ENCODE data around the gene PRR7. TPM values are rescaled to one million over a fixed set of nuclear protein-coding genes. Genes with fewer than 3 reads are reported as not detected.

PRR7 gene
- total RNA-seq, 1 experiment from 2014 or later, result 39.2 TPM

GRCh38 chr5:177434942-177435738, 11.5 kb upstream of the PRR7 start:
- H3K9me3 ChIP-seq (ENCODE audit: control insufficient read depth, insufficient read depth, low read depth, low read length), result no peaks in the 10 kb centered on the region
- DNase-seq (ENCODE audit: low read depth, low spot score), result no peak
- TF ChIP-seq SIN3A (IDR thresholded peaks at IDR 0.05; ENCODE audit: borderline replicate concordance, insufficient read depth, low read depth, low read length), result no peak
- TF ChIP-seq CTCF (IDR thresholded peaks at IDR 0.05), result no peak
- TF ChIP-seq POLR2AphosphoS5 (IDR thresholded peaks at IDR 0.05; ENCODE audit: low read depth, low read length), result no peak
- TF ChIP-seq REST (IDR thresholded peaks at IDR 0.05; ENCODE audit: insufficient read depth in 1 of 2, low read depth in 2 of 2, low read length in 1 of 2), result no peak
- no peak for TF ChIP-seq TCF7L2 (IDR thresholded peaks at IDR 0.05; ENCODE audit: low read depth, low read length)
- no peak for ATAC-seq
- no peak overlapping the region for H3K27ac ChIP-seq (ENCODE audit: low read length)
- H3K27me3 ChIP-seq (ENCODE audit: control insufficient read depth, insufficient read depth, low read length), result no peaks in the 10 kb centered on the region
- intact Hi-C loops (cut with micrococcal nuclease; ENCODE audit: unreplicated experiment) (no loop called here), in situ Hi-C loops (cut with HindIII; ENCODE audit: low pct_unique_long_range_greater_than_20kb, low sequenced_read_pairs) (no loop called here)
- no TSS peak for BruUV-seq (replicated peaks)
- ChIA-PET POLR2A (no interaction called here), CTCF (no interaction called here)
- H3K4me3 ChIP-seq (ENCODE audit: low read depth in 2 of 2, low read length in 2 of 2), result no peak overlapping the region
- no peaks in the 10 kb centered on the region for H3K4me1 ChIP-seq (ENCODE audit: control insufficient read depth, insufficient read depth, low read length)
- H3K36me3 ChIP-seq (ENCODE audit: control insufficient read depth, insufficient read depth, low read length), result no peaks in the 10 kb centered on the region; the same call in 1 of the 2 replicates

- ChIA-PET CTCF (no interaction called here), POLR2A (interaction anchor here (0.6 kb wide), 1 partner anchor 10 kb away, joined by 4 read pairs; no protein-coding TSS in a partner anchor)
- DNase-seq (ENCODE audit: low read depth, low spot score) (no peak), ATAC-seq (no peak)
- no peaks in the 10 kb centered on the region; the same call in 1 of the 2 replicates for H3K36me3 ChIP-seq (ENCODE audit: control insufficient read depth, insufficient read depth, low read length)
- H3K4me1 ChIP-seq (ENCODE audit: control insufficient read depth, insufficient read depth, low read length), result no peaks in the 10 kb centered on the region
- no TSS peak for BruUV-seq (replicated peaks)
- intact Hi-C loops (cut with micrococcal nuclease; ENCODE audit: unreplicated experiment), result no loop called here
- H3K4me3 ChIP-seq (ENCODE audit: low read depth in 2 of 2, low read length in 2 of 2), result no peak overlapping the region
- no peak overlapping the region for H3K27ac ChIP-seq (ENCODE audit: low read length)
- in situ Hi-C loops (cut with HindIII; ENCODE audit: low pct_unique_long_range_greater_than_20kb, low sequenced_read_pairs), result no loop called here
- H3K9me3 ChIP-seq (ENCODE audit: control insufficient read depth, insufficient read depth, low read depth, low read length), result no peaks in the 10 kb centered on the region
- TF ChIP-seq REST (IDR thresholded peaks at IDR 0.05; ENCODE audit: insufficient read depth in 1 of 2, low read depth in 2 of 2, low read length in 1 of 2) (no peak), POLR2AphosphoS5 (IDR thresholded peaks at IDR 0.05; ENCODE audit: low read depth, low read length) (no peak; the same call in 1 of the 2 replicates), SIN3A (IDR thresholded peaks at IDR 0.05; ENCODE audit: borderline replicate concordance, insufficient read depth, low read depth, low read length) (no peak), TCF7L2 (IDR thresholded peaks at IDR 0.05; ENCODE audit: low read depth, low read length) (no peak), CTCF (IDR thresholded peaks at IDR 0.05) (no peak)
- no peaks in the 10 kb centered on the region for H3K27me3 ChIP-seq (ENCODE audit: control insufficient read depth, insufficient read depth, low read length)
Observed at GRCh38 chr5:177435847-177436536, 10.6 kb upstream of the PRR7 start.

All from Panc1 (cell line).